Gastrocnemius medialis (tissue), 4 donors: ENCODE data around the gene PPIE.

Experiments
- POLR2A ChIP-seq, 2 donors: fragments of 450-650 bp; IDR thresholded peaks; one replicate each; pipeline ENCODE4 v1.6.1; 2017; ENCODE audit warnings: antibody characterized with exemption in 2 of 2, mild to moderate bottlenecking in 2 of 2, moderate library complexity in 2 of 2
- TF ChIP-seq, protein P1 (sequence below), 5 experiments: fragments of 450-650 bp in 3 of 5; fragments of 200-600 bp in 2 of 5; sonication (generic) in 2 of 5; IDR thresholded peaks in 4 of 5; conservative IDR thresholded peaks in 1 of 5; 1 replicate in 4 of 5; 2 replicates in 1 of 5; pipeline ENCODE4 v1.5.1; 2016 to 2019; ENCODE audit warnings: antibody characterized with exemption in 5 of 5, mild to moderate bottlenecking in 3 of 5, moderate library complexity in 3 of 5

DNA sequence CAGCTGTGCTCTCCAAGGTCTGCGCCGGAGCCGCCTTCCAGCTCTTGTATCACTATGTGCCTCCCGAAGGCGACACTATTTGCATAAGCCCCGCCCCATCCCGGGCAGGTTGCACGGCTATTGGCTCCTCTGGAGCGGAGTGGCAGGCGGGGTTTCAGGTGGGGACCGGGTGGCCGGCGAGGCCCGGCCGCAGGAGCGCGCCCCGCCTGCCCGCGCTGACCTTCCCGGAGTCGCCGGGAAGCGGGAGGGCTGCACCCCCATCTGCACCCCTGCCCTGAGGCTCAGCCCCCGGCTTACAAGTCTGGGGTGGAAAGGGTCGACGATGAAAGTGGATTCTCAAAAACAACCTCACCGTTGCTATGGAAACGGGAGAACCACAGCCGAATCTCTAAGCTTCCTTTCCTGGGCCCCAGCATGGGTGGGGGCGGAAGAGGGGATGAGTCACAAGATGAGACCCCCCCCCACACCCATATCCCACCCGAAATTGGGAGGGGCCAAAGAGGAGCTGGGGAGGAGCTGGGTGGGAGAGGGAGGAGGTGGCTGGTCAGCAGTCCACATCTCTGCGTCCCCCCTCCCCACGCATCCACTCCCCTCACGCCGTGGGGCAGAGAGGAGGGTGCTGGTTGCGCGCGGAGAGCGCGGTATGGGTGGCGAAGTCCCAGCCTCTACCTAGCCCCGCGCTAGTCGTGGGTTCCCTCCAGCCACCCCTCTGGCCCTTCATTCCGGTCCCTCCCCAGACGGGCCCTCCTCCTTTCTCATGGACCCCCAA, 47.1 kb upstream of the PPIE start, which contains the start of gene HPCAL4:
- TF ChIP-seq, protein P1, sequence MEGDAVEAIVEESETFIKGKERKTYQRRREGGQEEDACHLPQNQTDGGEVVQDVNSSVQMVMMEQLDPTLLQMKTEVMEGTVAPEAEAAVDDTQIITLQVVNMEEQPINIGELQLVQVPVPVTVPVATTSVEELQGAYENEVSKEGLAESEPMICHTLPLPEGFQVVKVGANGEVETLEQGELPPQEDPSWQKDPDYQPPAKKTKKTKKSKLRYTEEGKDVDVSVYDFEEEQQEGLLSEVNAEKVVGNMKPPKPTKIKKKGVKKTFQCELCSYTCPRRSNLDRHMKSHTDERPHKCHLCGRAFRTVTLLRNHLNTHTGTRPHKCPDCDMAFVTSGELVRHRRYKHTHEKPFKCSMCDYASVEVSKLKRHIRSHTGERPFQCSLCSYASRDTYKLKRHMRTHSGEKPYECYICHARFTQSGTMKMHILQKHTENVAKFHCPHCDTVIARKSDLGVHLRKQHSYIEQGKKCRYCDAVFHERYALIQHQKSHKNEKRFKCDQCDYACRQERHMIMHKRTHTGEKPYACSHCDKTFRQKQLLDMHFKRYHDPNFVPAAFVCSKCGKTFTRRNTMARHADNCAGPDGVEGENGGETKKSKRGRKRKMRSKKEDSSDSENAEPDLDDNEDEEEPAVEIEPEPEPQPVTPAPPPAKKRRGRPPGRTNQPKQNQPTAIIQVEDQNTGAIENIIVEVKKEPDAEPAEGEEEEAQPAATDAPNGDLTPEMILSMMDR (IDR thresholded peaks at IDR 0.05 in 4 of 5, conservative IDR thresholded peaks at IDR 0.05 in 1 of 5) = no peak
- TF ChIP-seq POLR2A (IDR thresholded peaks at IDR 0.05) = peak; percentile 80 to 89
